Effector memory CD8-positive, alpha-beta T cell (primary cell): ENCODE results near the gene RBFOX1.

Source experiments
- ATAC-seq: fragments of 150-1000 bp; cut with Tn5 transposase; replicated peaks from 2 replicates; pipeline ENCODE4 v1.10.0; 2021; ENCODE audit warnings: mild to moderate bottlenecking, moderate library complexity
- DNase-seq, 3 experiments: peaks; one replicate each; pipeline ENCODE4 v3.0.0; 2021
- H3K27ac Mint-ChIP-seq, 2 donors: one replicate each; pipeline ENCODE4 v1.8.0; 2022; ENCODE audit warnings: mild to moderate bottlenecking in 2 of 2, mixed read lengths in 2 of 2, moderate library complexity in 2 of 2
- H3K27me3 Mint-ChIP-seq, 2 donors: one replicate each; pipeline ENCODE4 v1.8.0; 2022; ENCODE audit warnings: mixed read lengths in 2 of 2
- H3K36me3 Mint-ChIP-seq: one replicate; pipeline ENCODE4 v1.8.0; 2022; ENCODE audit warnings: mild to moderate bottlenecking, moderate library complexity, mixed read lengths; ENCODE audit not compliant: insufficient read depth
- H3K4me1 Mint-ChIP-seq, 2 donors: one replicate each; pipeline ENCODE4 v1.8.0; 2022; ENCODE audit warnings: low read depth in 2 of 2, mixed read lengths in 2 of 2
- H3K4me3 Mint-ChIP-seq, 2 donors: one replicate each; pipeline ENCODE4 v1.8.0; 2022; ENCODE audit warnings: mild to moderate bottlenecking in 2 of 2, mixed read lengths in 2 of 2, moderate library complexity in 2 of 2
- H3K9me3 Mint-ChIP-seq, 2 donors: one replicate each; pipeline ENCODE4 v1.8.0; 2022; ENCODE audit warnings: mixed read lengths in 2 of 2

RBFOX1 gene

DNA sequence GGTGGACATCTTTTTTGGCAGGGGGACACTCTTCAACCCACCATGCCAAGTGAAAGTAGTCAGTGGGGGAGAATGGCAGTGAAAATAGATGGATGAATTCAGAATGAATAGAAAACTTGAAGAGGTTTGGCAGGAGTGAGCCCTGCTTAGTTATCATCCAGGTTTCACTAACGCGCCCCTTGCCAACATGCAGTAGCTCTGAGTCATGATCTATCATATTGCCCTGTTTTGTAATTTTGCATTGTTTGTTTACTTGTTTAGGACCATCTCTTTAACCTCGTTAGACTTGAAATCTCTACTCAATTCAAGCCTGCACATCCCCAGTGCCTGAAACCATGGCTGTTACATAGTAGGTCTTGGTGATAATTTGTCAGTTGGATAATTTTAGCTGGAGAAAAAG lies 116.7 kb downstream of the RBFOX1 start:
- Mint-ChIP-seq H3K27me3 (no peaks in the 10 kb centered on the region), H3K27ac (no peak overlapping the region), H3K4me1 (no peaks in the 10 kb centered on the region), H3K9me3 (peaks cover 21 to 48% of the 10 kb centered on the region in 2 donors), H3K4me3 (no peak overlapping the region), H3K36me3 (no peaks in the 10 kb centered on the region)
- ATAC-seq = no peak
- no peak for DNase-seq

GRCh38 chr16:7449808-7450207 lies 117.2 kb downstream of the RBFOX1 start:
- Mint-ChIP-seq H3K36me3 (no peaks in the 10 kb centered on the region), H3K4me3 (no peak overlapping the region), H3K9me3 (peaks cover 21 to 48% of the 10 kb centered on the region in 2 donors), H3K27me3 (no peaks in the 10 kb centered on the region), H3K27ac (no peak overlapping the region), H3K4me1 (no peaks in the 10 kb centered on the region)
- ATAC-seq = no peak
- no peak for DNase-seq

- ATAC-seq (no peak), DNase-seq (no peak)
- H3K36me3 Mint-ChIP-seq = no peaks in the 10 kb centered on the region
- H3K27ac Mint-ChIP-seq = no peak overlapping the region
- H3K9me3 Mint-ChIP-seq = peaks cover 21 to 48% of the 10 kb centered on the region in 2 donors
- H3K27me3 Mint-ChIP-seq = no peaks in the 10 kb centered on the region
- no peaks in the 10 kb centered on the region for H3K4me1 Mint-ChIP-seq
- H3K4me3 Mint-ChIP-seq = no peak overlapping the region
These were observed 117.8 kb downstream of the RBFOX1 start for GRCh38 chr16:7450440-7450839.

DNA sequence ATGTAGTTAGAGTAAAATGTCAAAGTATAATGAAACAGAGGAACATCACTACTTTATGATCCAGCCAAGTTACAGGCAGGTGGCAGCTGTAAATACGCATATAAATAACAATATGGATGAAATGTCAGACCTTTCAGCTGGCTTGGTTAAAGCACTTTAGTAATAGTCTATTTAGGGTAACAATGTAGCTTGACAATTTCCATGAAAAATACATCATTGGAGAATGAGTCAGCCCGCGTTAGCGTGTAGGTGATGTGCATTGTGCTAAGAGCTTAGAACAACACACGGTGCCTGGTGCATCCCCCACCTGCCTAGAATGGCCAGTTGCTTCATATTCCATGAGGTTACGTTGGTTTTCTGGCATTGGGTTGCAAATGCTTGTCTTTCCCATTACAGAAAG lies 119.4 kb downstream of the RBFOX1 start:
- Mint-ChIP-seq H3K36me3 (no peaks in the 10 kb centered on the region), H3K27me3 (no peaks in the 10 kb centered on the region), H3K27ac (no peak overlapping the region), H3K4me3 (no peak overlapping the region), H3K9me3 (peaks cover 19 to 42% of the 10 kb centered on the region in 2 donors), H3K4me1 (no peaks in the 10 kb centered on the region)
- DNase-seq = no peak
- ATAC-seq = no peak

DNA sequence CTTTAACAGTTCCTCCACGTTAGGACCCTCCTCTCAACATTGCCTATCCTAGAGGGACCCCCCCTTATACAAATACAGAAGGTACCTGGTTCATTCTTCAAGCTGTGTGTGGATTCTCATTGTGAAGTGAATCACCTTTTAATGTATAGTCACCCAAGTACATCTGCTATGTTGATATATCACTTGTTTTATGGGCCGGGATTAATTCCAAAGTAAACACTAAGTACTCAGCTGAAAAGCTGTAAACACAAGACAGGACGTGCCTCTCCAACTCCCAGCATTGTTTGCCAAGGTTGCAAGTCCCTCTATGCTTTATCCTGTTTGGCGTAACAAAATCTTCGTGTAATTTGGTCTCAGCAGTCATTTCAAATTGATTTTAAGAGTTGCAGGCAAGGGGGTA lies 123.6 kb downstream of the RBFOX1 start:
- H3K4me1 Mint-ChIP-seq = no peaks in the 10 kb centered on the region
- ATAC-seq = no peak
- peaks cover 17 to 35% of the 10 kb centered on the region in 2 donors for H3K9me3 Mint-ChIP-seq
- no peaks in the 10 kb centered on the region for H3K27me3 Mint-ChIP-seq
- no peak overlapping the region for H3K4me3 Mint-ChIP-seq
- no peak overlapping the region for H3K27ac Mint-ChIP-seq
- no peak for DNase-seq
- no peaks in the 10 kb centered on the region for H3K36me3 Mint-ChIP-seq

GRCh38 chr16:7458144-7458543 lies 125.5 kb downstream of the RBFOX1 start:
- peaks cover 15 to 31% of the 10 kb centered on the region in 2 donors for H3K9me3 Mint-ChIP-seq
- H3K27me3 Mint-ChIP-seq = no peaks in the 10 kb centered on the region
- no peak for ATAC-seq
- H3K4me1 Mint-ChIP-seq = no peaks in the 10 kb centered on the region
- H3K36me3 Mint-ChIP-seq = no peaks in the 10 kb centered on the region
- no peak overlapping the region for H3K27ac Mint-ChIP-seq
- no peak for DNase-seq
- no peak overlapping the region for H3K4me3 Mint-ChIP-seq

- Mint-ChIP-seq H3K36me3 (peaks cover 6% of the 10 kb centered on the region), H3K4me3 (no peak overlapping the region), H3K9me3 (peaks cover 14 to 25% of the 10 kb centered on the region in 2 donors), H3K4me1 (no peaks in the 10 kb centered on the region), H3K27ac (no peak overlapping the region), H3K27me3 (no peaks in the 10 kb centered on the region)
- DNase-seq (no peak), ATAC-seq (no peak)
These were observed 137.7 kb downstream of the RBFOX1 start for GRCh38 chr16:7470344-7470743.

DNA sequence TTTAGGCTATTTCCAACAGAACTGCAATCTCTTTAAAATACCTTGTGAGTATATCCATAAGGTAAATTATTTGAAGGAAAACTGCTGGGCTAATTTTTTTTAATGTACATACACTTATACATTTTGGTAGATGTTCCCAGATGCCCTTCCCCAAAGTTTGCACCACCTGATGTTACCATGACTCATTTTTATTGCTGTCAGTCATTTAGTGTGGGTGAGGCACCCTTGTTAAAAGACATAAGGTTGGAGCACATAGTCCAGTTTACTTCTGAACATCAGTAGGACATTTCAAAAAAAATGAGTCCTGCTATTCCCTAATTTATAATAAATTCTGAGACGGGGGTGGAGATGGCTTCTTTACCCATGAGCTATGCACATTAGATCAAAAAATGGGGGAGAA lies 138.6 kb downstream of the RBFOX1 start:
- Mint-ChIP-seq H3K4me1 (no peaks in the 10 kb centered on the region), H3K36me3 (peaks cover 6% of the 10 kb centered on the region), H3K4me3 (no peak overlapping the region), H3K27ac (no peak overlapping the region), H3K27me3 (no peaks in the 10 kb centered on the region), H3K9me3 (peaks cover 16 to 25% of the 10 kb centered on the region in 2 donors)
- ATAC-seq (no peak), DNase-seq (no peak)

GRCh38 chr16:7482032-7482431 lies 149.4 kb downstream of the RBFOX1 start:
- H3K36me3 Mint-ChIP-seq = no peaks in the 10 kb centered on the region
- H3K27ac Mint-ChIP-seq = no peak overlapping the region
- DNase-seq = no peak
- no peak for ATAC-seq
- H3K4me1 Mint-ChIP-seq = no peaks in the 10 kb centered on the region
- H3K4me3 Mint-ChIP-seq = no peak overlapping the region
- no peaks in the 10 kb centered on the region for H3K27me3 Mint-ChIP-seq
- peaks cover 3 to 8% of the 10 kb centered on the region in 2 donors for H3K9me3 Mint-ChIP-seq

- Mint-ChIP-seq H3K9me3 (peaks cover 3 to 8% of the 10 kb centered on the region in 2 donors), H3K4me1 (no peaks in the 10 kb centered on the region), H3K27ac (no peak overlapping the region), H3K27me3 (no peaks in the 10 kb centered on the region), H3K4me3 (no peak overlapping the region), H3K36me3 (no peaks in the 10 kb centered on the region)
- ATAC-seq = no peak
- DNase-seq = no peak
These were observed 150.1 kb downstream of the RBFOX1 start for GRCh38 chr16:7482596-7483290.

GRCh38 chr16:7487574-7488323 lies 155.1 kb downstream of the RBFOX1 start:
- Mint-ChIP-seq H3K9me3 (peaks cover 0 to 7% of the 10 kb centered on the region in 2 donors), H3K4me1 (no peaks in the 10 kb centered on the region), H3K36me3 (no peaks in the 10 kb centered on the region), H3K4me3 (no peak overlapping the region), H3K27me3 (no peaks in the 10 kb centered on the region), H3K27ac (no peak overlapping the region)
- DNase-seq (no peak), ATAC-seq (no peak)

DNA sequence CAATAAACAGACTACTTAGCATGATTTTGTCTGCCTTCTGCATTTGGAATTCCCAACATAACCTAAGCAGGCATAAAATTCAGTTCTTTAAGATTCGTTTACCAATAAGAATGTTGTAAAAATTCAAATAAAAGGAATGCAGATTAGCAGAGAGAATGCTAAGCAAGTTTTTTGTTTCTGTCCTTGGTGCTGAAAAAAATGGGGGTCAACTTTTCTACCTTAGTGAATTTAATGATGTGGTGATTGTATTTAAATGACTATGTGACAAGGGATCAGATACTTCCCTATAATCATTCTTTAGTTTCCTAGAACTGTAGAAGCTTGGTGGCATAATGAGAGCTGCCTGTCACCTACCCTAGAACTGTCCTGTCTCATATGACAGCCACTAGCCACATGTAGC lies 159.5 kb downstream of the RBFOX1 start:
- Mint-ChIP-seq H3K27me3 (no peaks in the 10 kb centered on the region), H3K4me1 (no peaks in the 10 kb centered on the region), H3K27ac (no peak overlapping the region), H3K4me3 (no peak overlapping the region), H3K36me3 (no peaks in the 10 kb centered on the region), H3K9me3 (peaks cover 3 to 7% of the 10 kb centered on the region in 2 donors)
- no peak for DNase-seq
- ATAC-seq = no peak

DNA sequence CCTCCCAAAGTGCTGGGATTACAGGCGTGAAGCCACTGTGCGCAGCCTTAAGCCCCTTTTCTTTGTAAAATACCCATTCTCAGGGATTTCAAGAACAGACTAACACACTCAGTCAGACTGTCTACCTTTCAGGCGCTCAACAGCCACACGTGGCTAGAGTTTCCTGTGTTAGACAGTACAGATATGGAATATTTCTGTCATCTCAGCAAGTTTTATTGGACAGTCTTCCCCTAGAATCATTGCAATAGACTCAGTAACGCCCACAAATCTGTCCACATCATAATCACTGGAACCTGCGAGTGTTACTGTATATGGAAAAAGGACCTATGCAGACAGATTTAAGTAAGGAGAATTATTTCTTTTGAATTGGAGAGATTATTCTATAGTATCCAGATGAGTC lies 160.5 kb downstream of the RBFOX1 start:
- Mint-ChIP-seq H3K27ac (no peak overlapping the region), H3K9me3 (peaks cover 4 to 6% of the 10 kb centered on the region in 2 donors), H3K36me3 (no peaks in the 10 kb centered on the region), H3K27me3 (no peaks in the 10 kb centered on the region), H3K4me1 (no peaks in the 10 kb centered on the region), H3K4me3 (no peak overlapping the region)
- ATAC-seq = no peak
- no peak for DNase-seq

DNA sequence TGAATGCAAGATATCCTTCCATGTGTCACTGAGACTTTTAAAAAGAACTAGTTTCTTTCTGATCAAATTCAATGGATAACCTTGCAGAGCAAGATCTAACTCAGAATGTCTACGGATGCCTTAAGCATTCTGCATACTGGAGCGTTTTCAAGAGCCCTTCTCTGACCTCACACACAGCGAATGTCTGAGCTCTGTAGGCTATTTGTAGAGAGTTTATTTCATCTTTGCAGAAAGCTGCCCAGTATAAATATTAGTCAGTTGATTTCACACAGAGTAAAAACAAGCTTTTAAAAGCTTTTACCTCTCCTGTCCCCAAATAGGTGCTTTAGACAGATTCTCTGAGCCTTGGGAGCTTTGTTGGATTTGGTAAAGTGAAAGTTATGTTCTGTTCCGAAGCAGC lies 165.0 kb downstream of the RBFOX1 start:
- DNase-seq = no peak
- Mint-ChIP-seq H3K36me3 (no peaks in the 10 kb centered on the region), H3K4me3 (no peak overlapping the region), H3K4me1 (no peaks in the 10 kb centered on the region), H3K27ac (no peak overlapping the region), H3K9me3 (peaks cover 7 to 17% of the 10 kb centered on the region in 2 donors), H3K27me3 (no peaks in the 10 kb centered on the region)
- ATAC-seq = no peak
